KMS-11 (cell line): ENCODE measurements around the gene MEAK7.

Experiments used
- H2AFZ ChIP-seq: fragments of 200-600 bp; sonication (generic); 2 replicates; pipeline ENCODE4 v1.6.1; 2016; ENCODE audit warnings: antibody characterized with exemption, mixed run types, low read depth
- H3K27ac ChIP-seq: fragments of 200-600 bp; sonication (generic); 2 replicates; pipeline ENCODE4 v1.6.1; 2016; ENCODE audit warnings: mild to moderate bottlenecking, mixed run types
- H3K27me3 ChIP-seq: fragments of 200-600 bp; sonication (generic); 2 replicates; pipeline ENCODE4 v1.6.1; 2017; ENCODE audit warnings: mild to moderate bottlenecking, low read depth, mixed run types, moderate library complexity; ENCODE audit not compliant: insufficient read depth
- H3K36me3 ChIP-seq: fragments of 200-600 bp; sonication (generic); 2 replicates; pipeline ENCODE4 v1.6.1; 2017; ENCODE audit warnings: mild to moderate bottlenecking, mixed run types; ENCODE audit not compliant: insufficient read depth
- H3K4me1 ChIP-seq: fragments of 200-600 bp; sonication (generic); 2 replicates; pipeline ENCODE4 v1.6.1; 2016; ENCODE audit warnings: mild to moderate bottlenecking, low read depth, mixed run types; ENCODE audit not compliant: poor library complexity, severe bottlenecking
- H3K4me2 ChIP-seq: fragments of 200-600 bp; sonication (generic); 2 replicates; pipeline ENCODE4 v1.7.0; 2016; ENCODE audit warnings: mild to moderate bottlenecking, mixed run types
- H3K4me3 ChIP-seq: fragments of 200-600 bp; sonication (generic); IDR thresholded peaks from 2 replicates; pipeline ENCODE4 v1.6.1; 2017; ENCODE audit warnings: low read depth, low read length, mixed read lengths; ENCODE audit not compliant: insufficient read depth
- H3K79me2 ChIP-seq: fragments of 200-600 bp; sonication (generic); 2 replicates; pipeline ENCODE4 v1.6.1; 2016; ENCODE audit warnings: low read depth, mixed run types; ENCODE audit not compliant: insufficient read depth
- H3K9ac ChIP-seq: fragments of 200-600 bp; sonication (generic); 2 replicates; pipeline ENCODE4 v1.6.1; 2016; ENCODE audit warnings: mild to moderate bottlenecking, mixed run types
- H4K20me1 ChIP-seq: fragments of 200-600 bp; sonication (generic); 2 replicates; pipeline ENCODE4 v1.6.1; 2016; ENCODE audit warnings: mild to moderate bottlenecking, mixed run types; ENCODE audit not compliant: insufficient read depth
- TF ChIP-seq, protein P1 (sequence below): fragments of 200-600 bp; sonication (generic); conservative IDR thresholded peaks from 2 replicates; pipeline ENCODE4 v1.6.1; 2017; ENCODE audit warnings: low read depth, mild to moderate bottlenecking, antibody characterized with exemption, low read length, moderate library complexity, mixed read lengths

MEAK7 gene

DNA sequence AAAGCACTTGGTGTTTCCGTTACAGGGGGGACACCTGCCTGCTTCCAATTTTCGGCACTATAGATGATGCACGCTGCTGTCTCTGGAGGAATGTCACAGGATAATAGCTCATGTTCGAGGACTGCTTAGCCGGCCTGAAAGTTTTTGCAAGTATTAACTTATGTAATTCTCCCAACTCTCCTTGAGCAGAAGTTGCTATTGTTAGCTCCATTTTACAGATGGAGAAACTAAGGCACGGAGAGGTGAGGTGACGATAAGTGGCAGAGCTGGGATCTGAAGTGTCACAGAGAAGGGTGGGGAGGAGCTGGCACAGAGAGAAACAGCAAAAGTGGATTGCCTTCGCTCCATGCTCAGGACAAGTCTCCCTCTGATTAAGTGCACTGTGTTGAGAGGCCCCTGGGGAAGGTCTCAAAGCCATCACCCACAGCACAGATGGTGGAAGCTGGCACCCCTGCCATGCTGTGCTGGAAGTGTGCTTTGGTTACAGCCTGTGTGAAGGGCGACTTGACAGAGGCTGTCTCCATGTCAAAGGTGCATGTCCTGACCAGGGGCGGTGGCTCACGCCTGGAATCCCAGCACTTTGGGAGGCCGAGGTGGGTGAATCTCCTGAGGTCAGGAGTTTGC, 40.8 kb upstream of the MEAK7 start:
- no peaks in the 10 kb centered on the region for H3K79me2 ChIP-seq
- no peaks in the 10 kb centered on the region for H4K20me1 ChIP-seq

DNA sequence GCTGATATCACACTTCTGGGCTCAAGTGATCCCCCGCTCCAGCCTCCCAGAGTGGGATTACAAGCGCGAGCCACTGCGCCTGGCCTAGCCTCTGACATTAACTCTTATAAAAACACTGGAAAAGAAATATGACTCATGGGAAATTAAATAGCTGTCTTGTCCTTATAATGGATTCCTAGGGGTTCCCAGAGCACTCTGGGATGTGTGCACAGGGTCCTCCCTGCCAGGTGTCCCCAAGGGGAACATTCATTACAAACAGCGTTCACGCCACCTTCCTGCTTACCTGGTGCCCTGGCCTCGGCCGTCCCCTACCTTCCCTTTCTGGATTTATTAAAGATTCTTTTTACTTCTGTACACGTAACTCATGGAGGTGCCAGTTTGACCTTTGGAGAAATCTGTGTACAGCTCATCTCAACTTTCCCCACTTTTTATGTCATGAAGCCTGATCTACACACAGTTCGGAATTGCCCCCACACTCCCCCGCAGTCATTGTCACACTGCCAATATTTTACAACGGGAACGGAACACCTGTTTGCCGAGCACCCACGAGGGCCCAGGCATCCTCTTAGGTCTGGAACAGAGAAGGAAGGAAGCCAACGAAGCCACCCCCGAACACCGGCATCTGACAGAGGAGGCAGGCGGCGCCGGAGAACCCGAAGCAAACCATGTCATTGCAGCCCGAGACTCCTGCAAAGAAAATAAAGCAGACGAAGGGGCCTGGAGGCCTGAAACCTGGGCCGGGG, 39.7 kb upstream of the MEAK7 start:
- Histone ChIP-seq H3K4me3 (no peak overlapping the region), H3K4me1 (no peaks in the 10 kb centered on the region), H2AFZ (no peak overlapping the region), H3K27ac (no peak overlapping the region), H4K20me1 (no peaks in the 10 kb centered on the region), H3K9ac (no peak overlapping the region), H3K79me2 (no peaks in the 10 kb centered on the region), H3K27me3 (peaks cover 32% of the 10 kb centered on the region), H3K4me2 (no peak overlapping the region), H3K36me3 (no peaks in the 10 kb centered on the region)
- TF ChIP-seq, protein P1, sequence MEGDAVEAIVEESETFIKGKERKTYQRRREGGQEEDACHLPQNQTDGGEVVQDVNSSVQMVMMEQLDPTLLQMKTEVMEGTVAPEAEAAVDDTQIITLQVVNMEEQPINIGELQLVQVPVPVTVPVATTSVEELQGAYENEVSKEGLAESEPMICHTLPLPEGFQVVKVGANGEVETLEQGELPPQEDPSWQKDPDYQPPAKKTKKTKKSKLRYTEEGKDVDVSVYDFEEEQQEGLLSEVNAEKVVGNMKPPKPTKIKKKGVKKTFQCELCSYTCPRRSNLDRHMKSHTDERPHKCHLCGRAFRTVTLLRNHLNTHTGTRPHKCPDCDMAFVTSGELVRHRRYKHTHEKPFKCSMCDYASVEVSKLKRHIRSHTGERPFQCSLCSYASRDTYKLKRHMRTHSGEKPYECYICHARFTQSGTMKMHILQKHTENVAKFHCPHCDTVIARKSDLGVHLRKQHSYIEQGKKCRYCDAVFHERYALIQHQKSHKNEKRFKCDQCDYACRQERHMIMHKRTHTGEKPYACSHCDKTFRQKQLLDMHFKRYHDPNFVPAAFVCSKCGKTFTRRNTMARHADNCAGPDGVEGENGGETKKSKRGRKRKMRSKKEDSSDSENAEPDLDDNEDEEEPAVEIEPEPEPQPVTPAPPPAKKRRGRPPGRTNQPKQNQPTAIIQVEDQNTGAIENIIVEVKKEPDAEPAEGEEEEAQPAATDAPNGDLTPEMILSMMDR: no peak

More for the DNA sequence above, 40.8 kb upstream of the MEAK7 start:
- Histone ChIP-seq H3K4me2 (no peak overlapping the region), H3K4me1 (no peaks in the 10 kb centered on the region), H3K4me3 (no peak overlapping the region), H3K27ac (no peak overlapping the region), H3K36me3 (no peaks in the 10 kb centered on the region), H3K27me3 (peaks cover 41% of the 10 kb centered on the region), H2AFZ (no peak overlapping the region), H3K9ac (no peak overlapping the region)
- TF ChIP-seq, protein P1: no peak

GRCh38 chr16:84543253-84543652, 38.8 kb upstream of the MEAK7 start:
- no peak overlapping the region for H3K27ac ChIP-seq
- no peaks in the 10 kb centered on the region for H3K36me3 ChIP-seq
- no peak overlapping the region for H3K4me2 ChIP-seq
- H2AFZ ChIP-seq: no peak overlapping the region
- H3K79me2 ChIP-seq: no peaks in the 10 kb centered on the region
- no peaks in the 10 kb centered on the region for H4K20me1 ChIP-seq
- no peak overlapping the region for H3K4me3 ChIP-seq
- TF ChIP-seq, protein P1: no peak
- no peak overlapping the region for H3K9ac ChIP-seq
- H3K27me3 ChIP-seq: peaks cover 35% of the 10 kb centered on the region
- H3K4me1 ChIP-seq: no peaks in the 10 kb centered on the region

- Histone ChIP-seq H3K4me2 (no peak overlapping the region), H3K36me3 (no peaks in the 10 kb centered on the region), H3K79me2 (no peaks in the 10 kb centered on the region), H4K20me1 (no peaks in the 10 kb centered on the region), H3K27me3 (peaks cover 39% of the 10 kb centered on the region), H3K27ac (no peak overlapping the region), H2AFZ (no peak overlapping the region), H3K9ac (no peak overlapping the region), H3K4me1 (no peaks in the 10 kb centered on the region), H3K4me3 (no peak overlapping the region)
- TF ChIP-seq, protein P1: no peak
Observed at GRCh38 chr16:84541999-84542817, 37.7 kb upstream of the MEAK7 start.
